NOMO-1 treated with DMSO at 0.1 percent for 48 hours (cell line): Measurements from ENCODE around the gene CSKMT.
A peak's percentile ranks its signal among the peaks of the same experiment; 100 is the strongest.
"Not testable (repeated sequence)": the region's sequence is repeated elsewhere in the genome, so short reads cannot be mapped to it uniquely, and the experiment has no call there.

Experiments used
- DNase-seq: peaks from one replicate; lab custom pipeline; 2025; ENCODE audit not compliant: unreplicated experiment; lab: John Stamatoyannopoulos, UW

CSKMT gene

GRCh38 chr11:62654297-62654696, 10.8 kb upstream of the CSKMT start:
- DNase-seq: no peak

GRCh38 chr11:62656796-62657429, 8.2 kb upstream of the CSKMT start:
- DNase-seq: peak; percentile 38

GRCh38 chr11:62664405-62665074, 572 bp upstream of the CSKMT start:
- peak; percentile 77 for DNase-seq

GRCh38 chr11:62665599-62666258, 617 bp downstream of the CSKMT start:
- peak; percentile 56 for DNase-seq

GRCh38 chr11:62666259-62666926, 1.3 kb downstream of the CSKMT start:
- no peak for DNase-seq

- no peak for DNase-seq
Measured at GRCh38 chr11:62667460-62667859, 2.3 kb downstream of the CSKMT start.

GRCh38 chr11:62669420-62670161, 4.5 kb downstream of the CSKMT start:
- DNase-seq: no peak

- peak; percentile 59 for DNase-seq
Measured at GRCh38 chr11:62671236-62671607, 6.1 kb downstream of the CSKMT start.

- DNase-seq: peak; percentile 93
Measured at GRCh38 chr11:62671608-62672389, 6.7 kb downstream of the CSKMT start, which contains the start of the genes LBHD1 and UQCC3. Gene LBHD1, minus strand, starts transcription at chr11:62672267. Its CDS starts 2,236 bp downstream, at chr11:62670031. Gene UQCC3, plus strand, starts transcription at chr11:62671673. Its CDS starts 73 bp downstream, at chr11:62671746.

GRCh38 chr11:62673196-62673525, 8.0 kb downstream of the CSKMT start:
- no peak for DNase-seq

- not testable (repeated sequence) for DNase-seq
Measured at GRCh38 chr11:62675415-62675814, 10.3 kb downstream of the CSKMT start.

GRCh38 chr11:62676698-62677097, 11.6 kb downstream of the CSKMT start:
- no peak for DNase-seq

GRCh38 chr11:62677156-62677555, 12.0 kb downstream of the CSKMT start:
- DNase-seq: no peak

- DNase-seq: no peak
Measured at GRCh38 chr11:62677714-62678113, 12.6 kb downstream of the CSKMT start.

GRCh38 chr11:62678433-62678769, 13.3 kb downstream of the CSKMT start:
- DNase-seq: no peak

GRCh38 chr11:62678770-62679696, 13.9 kb downstream of the CSKMT start, which contains the start of gene UBXN1:
Gene UBXN1, minus strand, starts transcription at chr11:62679073. Its CDS starts 150 bp downstream, at chr11:62678923.
- DNase-seq: peak; percentile 93

- peak; percentile 36 for DNase-seq
Measured at GRCh38 chr11:62680825-62681240, 15.7 kb downstream of the CSKMT start.

- DNase-seq: no peak
Measured at GRCh38 chr11:62682518-62682917, 17.4 kb downstream of the CSKMT start.
